Loucy (cell line): ENCODE results near the gene RARB.

ENCODE experiments used
- H2AFZ ChIP-seq: fragments of 200-600 bp; sonication (generic); 2 replicates; pipeline ENCODE4 v1.6.0; 2016; ENCODE audit warnings: antibody characterized with exemption, mild to moderate bottlenecking, low read length, moderate library complexity
- H3F3A ChIP-seq: fragments of 200-600 bp; 2 replicates; pipeline ENCODE4 v1.6.0; 2016; ENCODE audit warnings: antibody characterized with exemption, low read depth, mild to moderate bottlenecking
- H3K27me3 ChIP-seq: fragments of 200-600 bp; sonication (generic); 2 replicates; pipeline ENCODE4 v1.6.1; 2014; ENCODE audit warnings: low read length, mild to moderate bottlenecking; ENCODE audit not compliant: insufficient read depth, poor library complexity, severe bottlenecking
- H3K36me3 ChIP-seq: fragments of 200-600 bp; sonication (generic); 2 replicates; pipeline ENCODE4 v1.6.1; 2016; ENCODE audit warnings: low read length; ENCODE audit not compliant: insufficient read depth
- H3K4me1 ChIP-seq: fragments of 200-600 bp; sonication (generic); 2 replicates; pipeline ENCODE4 v1.5.1; 2014; ENCODE audit warnings: low read length, mild to moderate bottlenecking; ENCODE audit not compliant: insufficient read depth, poor library complexity, severe bottlenecking
- H3K4me2 ChIP-seq: fragments of 200-600 bp; sonication (generic); 2 replicates; pipeline ENCODE4 v1.6.0; 2014; ENCODE audit warnings: antibody characterized with exemption, low read length, low read depth, mild to moderate bottlenecking; ENCODE audit not compliant: poor library complexity, severe bottlenecking
- H3K4me3 ChIP-seq: fragments of 200-600 bp; sonication (generic); 2 replicates; pipeline ENCODE4 v1.5.1; 2014; ENCODE audit warnings: low read length, mild to moderate bottlenecking, mixed read lengths; ENCODE audit not compliant: poor library complexity, severe bottlenecking
- H3K79me2 ChIP-seq: fragments of 200-600 bp; sonication (generic); 2 replicates; pipeline ENCODE4 v1.6.1; 2014; ENCODE audit warnings: low read length; ENCODE audit not compliant: insufficient read depth
- H3K9ac ChIP-seq: fragments of 200-600 bp; sonication (generic); 2 replicates; pipeline ENCODE4 v1.6.0; 2014; ENCODE audit warnings: mild to moderate bottlenecking, low read depth, low read length, moderate library complexity; ENCODE audit not compliant: poor library complexity, severe bottlenecking
- H3K9me2 ChIP-seq: fragments of 200-600 bp; sonication (generic); replicated peaks from 2 replicates; pipeline ENCODE4 v1.6.1; 2016; ENCODE audit warnings: low read depth, low read length, mixed read lengths
- H3K9me3 ChIP-seq: fragments of 200-600 bp; sonication (generic); 2 replicates; pipeline ENCODE4 v1.6.1; 2014; ENCODE audit warnings: mild to moderate bottlenecking, antibody characterized with exemption, low read length, low read depth; ENCODE audit not compliant: insufficient read depth
- H4K20me1 ChIP-seq: fragments of 200-600 bp; sonication (generic); 2 replicates; pipeline ENCODE4 v1.6.0; 2014; ENCODE audit warnings: antibody characterized with exemption, low read length, mild to moderate bottlenecking; ENCODE audit not compliant: insufficient read depth, poor library complexity, severe bottlenecking
- CTCF ChIP-seq: fragments of 200-600 bp; sonication (generic); conservative IDR thresholded peaks from 2 replicates; pipeline ENCODE4 v1.5.1; 2014; ENCODE audit warnings: mild to moderate bottlenecking, antibody characterized with exemption, low read length
- EZH2phosphoT487 ChIP-seq: fragments of 200-600 bp; IDR thresholded peaks from 2 replicates; pipeline ENCODE4 v1.6.1; 2018; ENCODE audit warnings: antibody characterized with exemption, mild to moderate bottlenecking, moderate library complexity, borderline replicate concordance

The RARB gene

GRCh38 chr3:25410703-25411102 lies 17.4 kb upstream of the RARB start:
- Histone ChIP-seq H3K4me3 (no peak overlapping the region), H3K9ac (no peak overlapping the region), H3F3A (no peaks in the 10 kb centered on the region)

GRCh38 chr3:25412269-25412668 lies 15.8 kb upstream of the RARB start:
- Histone ChIP-seq H3F3A (no peaks in the 10 kb centered on the region), H4K20me1 (no peaks in the 10 kb centered on the region), H3K79me2 (no peaks in the 10 kb centered on the region), H3K4me2 (no peak overlapping the region), H3K9ac (no peak overlapping the region), H2AFZ (no peak overlapping the region), H3K9me2 (no peaks in the 10 kb centered on the region), H3K4me1 (no peaks in the 10 kb centered on the region), H3K36me3 (no peaks in the 10 kb centered on the region), H3K27me3 (no peaks in the 10 kb centered on the region), H3K4me3 (no peak overlapping the region), H3K9me3 (0 out of 2 replicates have a peak, but pooled peaks cover 3% of the 10 kb centered on the region)
- TF ChIP-seq CTCF (no peak), EZH2phosphoT487 (no peak)

More at GRCh38 chr3:25410703-25411102, 17.4 kb upstream of the RARB start:
- H4K20me1 ChIP-seq = no peaks in the 10 kb centered on the region
- no peaks in the 10 kb centered on the region for H3K36me3 ChIP-seq
- H3K4me2 ChIP-seq = no peak overlapping the region
- H3K9me3 ChIP-seq = no peaks in the 10 kb centered on the region
- no peaks in the 10 kb centered on the region for H3K79me2 ChIP-seq
- no peak overlapping the region for H2AFZ ChIP-seq
- TF ChIP-seq CTCF (no peak), EZH2phosphoT487 (no peak)
- no peaks in the 10 kb centered on the region for H3K9me2 ChIP-seq
- no peaks in the 10 kb centered on the region for H3K4me1 ChIP-seq
- H3K27me3 ChIP-seq = no peaks in the 10 kb centered on the region

- H4K20me1 ChIP-seq = no peaks in the 10 kb centered on the region
- H3F3A ChIP-seq = no peaks in the 10 kb centered on the region
- no peak overlapping the region for H3K9ac ChIP-seq
- TF ChIP-seq CTCF (no peak), EZH2phosphoT487 (no peak)
- no peaks in the 10 kb centered on the region for H3K79me2 ChIP-seq
- H3K27me3 ChIP-seq = no peaks in the 10 kb centered on the region
- no peak overlapping the region for H3K4me2 ChIP-seq
- 0 out of 2 replicates have a peak, but pooled peaks cover 3% of the 10 kb centered on the region for H3K9me3 ChIP-seq
- no peaks in the 10 kb centered on the region for H3K9me2 ChIP-seq
- no peaks in the 10 kb centered on the region for H3K36me3 ChIP-seq
- H2AFZ ChIP-seq = no peak overlapping the region
- no peak overlapping the region for H3K4me3 ChIP-seq
- no peaks in the 10 kb centered on the region for H3K4me1 ChIP-seq
These were observed 11.9 kb upstream of the RARB start for GRCh38 chr3:25416176-25416575.
